GM23338 (cell line): ENCODE results near the gene PROZ. TPM values are rescaled to one million over a fixed set of nuclear protein-coding genes. Genes with fewer than 3 reads are reported as not detected.

Experiments used
- ATAC-seq: fragments of 200-7000 bp; cut with Tn5 transposase; 3 replicates; pipeline ENCODE4 v1.9.1; 2020
- DNase-seq: peaks from one replicate; pipeline ENCODE4 v3.0.0-alpha.2; 2015; ENCODE audit warnings: low spot score
- H2AFZ ChIP-seq: fragments of 200-600 bp; sonication (generic); 2 replicates; pipeline ENCODE4 v1.8.0; 2016; ENCODE audit warnings: antibody characterized with exemption, mild to moderate bottlenecking, moderate library complexity
- H3F3A ChIP-seq: fragments of 200-600 bp; sonication (generic); replicated peaks from 2 replicates; pipeline ENCODE4 v1.8.0; 2017; ENCODE audit warnings: antibody characterized with exemption, mixed run types, low read depth
- H3K27ac ChIP-seq: fragments of 200-600 bp; sonication (generic); 2 replicates; pipeline ENCODE4 v1.6.1; 2016; ENCODE audit warnings: low read depth
- H3K27me3 ChIP-seq: fragments of 200-600 bp; sonication (generic); 2 replicates; pipeline ENCODE4 v1.8.0; 2016; ENCODE audit warnings: mild to moderate bottlenecking, mixed run types, moderate library complexity; ENCODE audit not compliant: insufficient read depth
- H3K36me3 ChIP-seq: fragments of 200-600 bp; sonication (generic); 2 replicates; pipeline ENCODE4 v1.8.0; 2016; ENCODE audit warnings: mild to moderate bottlenecking; ENCODE audit not compliant: insufficient read depth
- H3K4me1 ChIP-seq: fragments of 200-600 bp; sonication (generic); 2 replicates; pipeline ENCODE4 v1.8.0; 2016; ENCODE audit warnings: mild to moderate bottlenecking, moderate library complexity; ENCODE audit not compliant: insufficient read depth
- H3K4me2 ChIP-seq: fragments of 200-600 bp; sonication (generic); 2 replicates; pipeline ENCODE4 v1.7.1; 2017; ENCODE audit warnings: mixed run types
- H3K4me3 ChIP-seq: fragments of 200-600 bp; sonication (generic); 2 replicates; pipeline ENCODE4 v1.6.1; 2016; ENCODE audit warnings: mixed run types
- H3K79me2 ChIP-seq: fragments of 200-600 bp; sonication (generic); replicated peaks from 2 replicates; pipeline ENCODE4 v1.8.0; 2017; ENCODE audit warnings: mild to moderate bottlenecking; ENCODE audit not compliant: insufficient read depth
- H3K9me2 ChIP-seq: fragments of 200-600 bp; sonication (generic); 2 replicates; pipeline ENCODE4 v1.8.0; 2017; ENCODE audit not compliant: insufficient read depth
- H4K20me1 ChIP-seq: fragments of 200-600 bp; sonication (generic); replicated peaks from 2 replicates; pipeline ENCODE4 v1.8.0; 2017; ENCODE audit warnings: mild to moderate bottlenecking; ENCODE audit not compliant: insufficient read depth
- H3K27ac Mint-ChIP-seq: 2 replicates; pipeline ENCODE4 v1.8.0; 2020; ENCODE audit warnings: inconsistent platforms, mild to moderate bottlenecking, moderate library complexity, mixed read lengths
- H3K27me3 Mint-ChIP-seq: 3 replicates; pipeline ENCODE4 v1.8.0; 2022; ENCODE audit warnings: low read depth, mild to moderate bottlenecking, moderate library complexity, mixed read lengths, inconsistent platforms; ENCODE audit not compliant: insufficient read depth, poor library complexity
- H3K36me3 Mint-ChIP-seq: 3 replicates; pipeline ENCODE4 v1.8.0; 2021; ENCODE audit warnings: low read depth, mild to moderate bottlenecking, inconsistent platforms, moderate library complexity, mixed read lengths
- H3K4me1 Mint-ChIP-seq: 3 replicates; pipeline ENCODE4 v1.8.0; 2020; ENCODE audit warnings: mild to moderate bottlenecking, inconsistent platforms, mixed read lengths
- H3K4me3 Mint-ChIP-seq: 3 replicates; pipeline ENCODE4 v1.8.0; 2021; ENCODE audit warnings: moderate library complexity, mild to moderate bottlenecking, inconsistent platforms, mixed read lengths
- H3K9me3 Mint-ChIP-seq: 3 replicates; pipeline ENCODE4 v1.8.0; 2020; ENCODE audit warnings: moderate library complexity, mild to moderate bottlenecking, inconsistent platforms, mixed read lengths
- CREB1 ChIP-seq: fragments of 250-450 bp; sonication (Bioruptor Pico); IDR thresholded peaks from 2 replicates; pipeline ENCODE4 v1.5.0; 2020; ENCODE audit warnings: low read depth, mild to moderate bottlenecking, moderate library complexity
- EZH2phosphoT487 ChIP-seq: fragments of 200-600 bp; sonication (generic); IDR thresholded peaks from one replicate; pipeline ENCODE4 v1.8.1; 2018; ENCODE audit warnings: antibody characterized with exemption; ENCODE audit not compliant: unreplicated experiment
- JUNB ChIP-seq: IDR thresholded peaks from one replicate; pipeline ENCODE4 v1.6.1; 2016; ENCODE audit warnings: antibody characterized with exemption; ENCODE audit not compliant: unreplicated experiment
- NANOG ChIP-seq: IDR thresholded peaks from 2 replicates; pipeline ENCODE4 v1.6.1; 2016; ENCODE audit warnings: antibody characterized with exemption, borderline replicate concordance
- POLR2AphosphoS5 ChIP-seq: IDR thresholded peaks from 2 replicates; pipeline ENCODE4 v1.6.1; 2016; ENCODE audit warnings: antibody characterized with exemption, low read depth
- STAT1 ChIP-seq: IDR thresholded peaks from one replicate; pipeline ENCODE4 v1.6.1; 2016; ENCODE audit warnings: antibody characterized with exemption; ENCODE audit not compliant: unreplicated experiment
- ZNF462 ChIP-seq: fragments of 250-450 bp; sonication (Bioruptor Pico); IDR thresholded peaks from 2 replicates; pipeline ENCODE4 v1.5.0; 2020; ENCODE audit warnings: mild to moderate bottlenecking, moderate library complexity
- polyA plus RNA-seq: library from polyadenylated mRNA; unstranded; fragments of >200 nt; fragmentation: Nextera tagmentation; extraction: Ambion mirVana; gene quantifications from 2 replicates; pipeline ENCODE4 v1.2.1, GENCODE V29; 2016
- total RNA-seq: library from RNA; depleted of rRNA; stranded (reverse); fragments of >200 nt; shearing (Covaris generic); gene quantifications from 2 replicates; pipeline ENCODE4 v1.2.3, GENCODE V29; 2014
- TF ChIP-seq, protein P1 (sequence below), 2 experiments: fragments of 200-600 bp in 1 of 2; sonication (generic) in 1 of 2; conservative IDR thresholded peaks; 2 replicates each; pipeline versions ENCODE4 v1.5.1 to v1.6.1; 2016 to 2017; ENCODE audit warnings: antibody characterized with exemption in 2 of 2, low read depth in 2 of 2, mild to moderate bottlenecking in 2 of 2, moderate library complexity in 1 of 2

Gene PROZ
- total and polyA plus RNA-seq, 2 experiments from 2014 or later = 0.53 TPM; not detected in 1

- Histone ChIP-seq H3K27ac (no peak overlapping the region), H3K79me2 (peaks cover 41% of the 10 kb centered on the region), H3K4me2 (no peak overlapping the region), H3K27me3 (no peaks in the 10 kb centered on the region), H3K36me3 (peaks cover 45% of the 10 kb centered on the region), H3K4me1 (no peaks in the 10 kb centered on the region), H4K20me1 (peaks cover 44% of the 10 kb centered on the region), H3K4me3 (no peak overlapping the region), H2AFZ (no peak overlapping the region), H3F3A (no peaks in the 10 kb centered on the region), H3K9me2 (no peaks in the 10 kb centered on the region)
- DNase-seq (no peak), ATAC-seq (no peak)
- H3K4me1 Mint-ChIP-seq = no peaks in the 10 kb centered on the region
- H3K27me3 Mint-ChIP-seq = no peaks in the 10 kb centered on the region
- H3K9me3 Mint-ChIP-seq = no peaks in the 10 kb centered on the region
- H3K27ac Mint-ChIP-seq = no peak overlapping the region
- H3K36me3 Mint-ChIP-seq = peaks cover 75% of the 10 kb centered on the region
- TF ChIP-seq POLR2AphosphoS5 (no peak), JUNB (no peak)
- no peak overlapping the region for H3K4me3 Mint-ChIP-seq
Observed at GRCh38 chr13:113196970-113197737, 38.7 kb downstream of the PROZ start.

DNA sequence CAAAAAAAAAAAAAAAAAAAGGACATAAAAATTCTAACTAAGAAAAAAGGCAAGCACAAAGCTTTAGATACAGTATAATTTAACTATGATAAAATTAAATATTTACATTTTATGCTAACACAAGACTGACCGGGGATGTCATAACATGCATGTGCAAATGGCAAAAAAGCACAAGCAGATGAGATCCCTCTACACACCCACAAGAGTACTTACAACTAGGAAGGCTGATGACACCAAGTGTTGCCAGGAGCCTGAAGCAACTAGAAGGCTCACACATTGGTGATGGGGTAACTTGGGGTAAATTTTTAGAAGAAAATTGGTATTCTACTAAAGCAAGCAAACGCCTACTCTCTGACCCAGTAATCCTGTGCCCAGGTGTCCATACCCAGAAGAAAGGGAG lies 43.4 kb downstream of the PROZ start:
- Histone ChIP-seq H3F3A (no peaks in the 10 kb centered on the region), H3K4me1 (peaks cover 13% of the 10 kb centered on the region), H3K4me3 (no peak overlapping the region), H3K79me2 (peaks cover 88% of the 10 kb centered on the region), H3K27ac (no peak overlapping the region), H3K9me2 (no peaks in the 10 kb centered on the region), H3K27me3 (no peaks in the 10 kb centered on the region), H4K20me1 (peaks cover 55% of the 10 kb centered on the region), H2AFZ (no peak overlapping the region), H3K4me2 (no peak overlapping the region), H3K36me3 (peaks cover 20% of the 10 kb centered on the region)
- ATAC-seq (no peak), DNase-seq (no peak)
- Mint-ChIP-seq H3K4me1 (peaks cover 17% of the 10 kb centered on the region), H3K27ac (no peak overlapping the region), H3K4me3 (no peak overlapping the region), H3K9me3 (no peaks in the 10 kb centered on the region), H3K36me3 (peaks cover 48% of the 10 kb centered on the region), H3K27me3 (peaks cover 2% of the 10 kb centered on the region)
- no peak for TF ChIP-seq POLR2AphosphoS5

GRCh38 chr13:113202912-113203311 lies 44.5 kb downstream of the PROZ start:
- H3K79me2 ChIP-seq = peaks cover 97% of the 10 kb centered on the region
- no peak overlapping the region for H3K4me3 Mint-ChIP-seq
- H3K9me3 Mint-ChIP-seq = no peaks in the 10 kb centered on the region
- peaks cover 25% of the 10 kb centered on the region for H3K4me1 Mint-ChIP-seq
- ATAC-seq = no peak
- peaks cover 10% of the 10 kb centered on the region; the same call in 1 of the 2 replicates for H3K36me3 ChIP-seq
- TF ChIP-seq, protein P1, sequence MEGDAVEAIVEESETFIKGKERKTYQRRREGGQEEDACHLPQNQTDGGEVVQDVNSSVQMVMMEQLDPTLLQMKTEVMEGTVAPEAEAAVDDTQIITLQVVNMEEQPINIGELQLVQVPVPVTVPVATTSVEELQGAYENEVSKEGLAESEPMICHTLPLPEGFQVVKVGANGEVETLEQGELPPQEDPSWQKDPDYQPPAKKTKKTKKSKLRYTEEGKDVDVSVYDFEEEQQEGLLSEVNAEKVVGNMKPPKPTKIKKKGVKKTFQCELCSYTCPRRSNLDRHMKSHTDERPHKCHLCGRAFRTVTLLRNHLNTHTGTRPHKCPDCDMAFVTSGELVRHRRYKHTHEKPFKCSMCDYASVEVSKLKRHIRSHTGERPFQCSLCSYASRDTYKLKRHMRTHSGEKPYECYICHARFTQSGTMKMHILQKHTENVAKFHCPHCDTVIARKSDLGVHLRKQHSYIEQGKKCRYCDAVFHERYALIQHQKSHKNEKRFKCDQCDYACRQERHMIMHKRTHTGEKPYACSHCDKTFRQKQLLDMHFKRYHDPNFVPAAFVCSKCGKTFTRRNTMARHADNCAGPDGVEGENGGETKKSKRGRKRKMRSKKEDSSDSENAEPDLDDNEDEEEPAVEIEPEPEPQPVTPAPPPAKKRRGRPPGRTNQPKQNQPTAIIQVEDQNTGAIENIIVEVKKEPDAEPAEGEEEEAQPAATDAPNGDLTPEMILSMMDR (conservative IDR thresholded peaks at IDR 0.05; ENCODE audit: low read depth in 2 of 2) = no peak
- no peak for TF ChIP-seq ZNF462
- TF ChIP-seq NANOG = no peak
- TF ChIP-seq STAT1 = no peak
- TF ChIP-seq CREB1 (CRISPR knock-in tag) = no peak
- no peak for TF ChIP-seq EZH2phosphoT487
- TF ChIP-seq JUNB = no peak
- H3K27ac ChIP-seq = peak overlapping the region; percentile 39; the same call in 1 of the 2 replicates
- no peaks in the 10 kb centered on the region for H3K9me2 ChIP-seq
- 0 out of 2 replicates have a peak overlapping the region, but pooled peaks have one; percentile 55 for H3K27ac Mint-ChIP-seq
- no peak overlapping the region for H3K4me2 ChIP-seq
- no peak overlapping the region for H3K4me3 ChIP-seq
- H2AFZ ChIP-seq = no peak overlapping the region
- H3K4me1 ChIP-seq = peaks cover 21% of the 10 kb centered on the region
- H3K27me3 Mint-ChIP-seq = peaks cover 2% of the 10 kb centered on the region
- no peak for DNase-seq
- H4K20me1 ChIP-seq = peaks cover 61% of the 10 kb centered on the region
- H3F3A ChIP-seq = no peaks in the 10 kb centered on the region
- H3K36me3 Mint-ChIP-seq = peaks cover 45% of the 10 kb centered on the region
- no peaks in the 10 kb centered on the region for H3K27me3 ChIP-seq
